ENCODE data around the gene CDYL.
"Not testable (repeated sequence)": the region's sequence is repeated elsewhere in the genome, so short reads cannot be mapped to it uniquely, and the experiment has no call there.

Gene CDYL

GRCh38 chr6:4805553-4806336 is 29.5 kb downstream of the CDYL start:
- no peak for DNase-seq

- no peak for DNase-seq
Observed at GRCh38 chr6:4806337-4806725, 30.1 kb downstream of the CDYL start.

- no peak for DNase-seq
Observed at GRCh38 chr6:4806791-4807190, 30.6 kb downstream of the CDYL start.

- no peak for DNase-seq
Observed at GRCh38 chr6:4808396-4808795, 32.2 kb downstream of the CDYL start.

GRCh38 chr6:4809999-4810918 is 34.1 kb downstream of the CDYL start:
- DNase-seq, result no peak

GRCh38 chr6:4812068-4812467 is 35.9 kb downstream of the CDYL start:
- DNase-seq, result no peak

- no peak for DNase-seq
Observed at GRCh38 chr6:4813055-4813454, 36.9 kb downstream of the CDYL start.

GRCh38 chr6:4814212-4814611 is 38.0 kb downstream of the CDYL start:
- no peak for DNase-seq

GRCh38 chr6:4814987-4815386 is 38.8 kb downstream of the CDYL start:
- no peak for DNase-seq

GRCh38 chr6:4815584-4815983 is 39.4 kb downstream of the CDYL start:
- no peak for DNase-seq

GRCh38 chr6:4816904-4817303 is 40.7 kb downstream of the CDYL start:
- DNase-seq, result no peak

GRCh38 chr6:4817551-4817950 is 41.3 kb downstream of the CDYL start:
- peak; percentile 33 for DNase-seq

GRCh38 chr6:4818272-4818938 is 42.2 kb downstream of the CDYL start:
- DNase-seq, result no peak

- DNase-seq, result peak; percentile 63
Observed at GRCh38 chr6:4819706-4820283, 43.6 kb downstream of the CDYL start.

- peak; percentile 89 for DNase-seq
Observed at GRCh38 chr6:4820704-4821276, 44.6 kb downstream of the CDYL start.

- no peak for DNase-seq
Observed at GRCh38 chr6:4822476-4822875, 46.3 kb downstream of the CDYL start.

GRCh38 chr6:4828187-4828698 is 52.0 kb downstream of the CDYL start:
- no peak for DNase-seq

- no peak for DNase-seq
Observed at GRCh38 chr6:4829089-4829488, 52.9 kb downstream of the CDYL start.

GRCh38 chr6:4835540-4835939 is 59.3 kb downstream of the CDYL start:
- not testable (repeated sequence) for DNase-seq

- no peak for DNase-seq
Observed at GRCh38 chr6:4840169-4840568, 64.0 kb downstream of the CDYL start.

GRCh38 chr6:4844108-4844507 is 67.9 kb downstream of the CDYL start:
- no peak for DNase-seq

- DNase-seq, result no peak
Observed at GRCh38 chr6:4846387-4846786, 70.2 kb downstream of the CDYL start.
